ENCODE data around the gene MRTFB. TPM values are rescaled to one million over a fixed set of nuclear protein-coding genes. Genes with fewer than 3 reads are reported as not detected.

Gene MRTFB
- total RNA-seq, 4 donors from 2014 or later = 43.6 to 197 (median 65.5) TPM

- DNase-seq (ENCODE audit: low spot score in 2 of 2) = no peak
- Histone ChIP-seq H3K4me3 (no peak overlapping the region), H3K9me3 (peaks cover 4% of the 10 kb centered on the region), H3K27me3 (no peaks in the 10 kb centered on the region), H3K4me1 (peaks cover 10% of the 10 kb centered on the region), H3K27ac (no peak overlapping the region), H3K36me3 (no peaks in the 10 kb centered on the region)
- TF ChIP-seq EP300 (IDR thresholded peaks at IDR 0.05) = no peak
- no peak for TF ChIP-seq POLR2AphosphoS5 (IDR thresholded peaks at IDR 0.05)
- TF ChIP-seq POLR2A (IDR thresholded peaks at IDR 0.05) = no peak
- TF ChIP-seq CTCF (IDR thresholded peaks at IDR 0.05) = no peak
- 70% methylated on average over 5 of the region's 5 CpGs for WGBS
These were observed 213.3 kb downstream of the MRTFB start for GRCh38 chr16:14284371-14284770.

- no peak for DNase-seq (ENCODE audit: low spot score in 2 of 2)
- Histone ChIP-seq H3K27me3 (no peaks in the 10 kb centered on the region), H3K27ac (peak overlapping the region; percentile 85), H3K9me3 (peaks cover 4% of the 10 kb centered on the region), H3K36me3 (no peaks in the 10 kb centered on the region), H3K4me3 (peak overlapping the region; percentile 99), H3K4me1 (peaks cover 10% of the 10 kb centered on the region)
- TF ChIP-seq CTCF (IDR thresholded peaks at IDR 0.05) = peak; percentile 14 to 24
- TF ChIP-seq POLR2A (IDR thresholded peaks at IDR 0.05) = no peak
- under 1% methylated on average over 23 of the region's 23 CpGs for WGBS
These were observed 213.9 kb downstream of the MRTFB start for GRCh38 chr16:14284930-14285512.

GRCh38 chr16:14285513-14286367, 214.6 kb downstream of the MRTFB start:
- H3K9me3 ChIP-seq = peaks cover 4% of the 10 kb centered on the region
- peak in 2 of 3 donors; percentile 92 to 95 for TF ChIP-seq POLR2AphosphoS5 (IDR thresholded peaks at IDR 0.05)
- no peak for TF ChIP-seq POLR2A (IDR thresholded peaks at IDR 0.05)
- peak in 1 of 2 donors; percentile 7 for TF ChIP-seq CTCF (IDR thresholded peaks at IDR 0.05)
- no peak for TF ChIP-seq EP300 (IDR thresholded peaks at IDR 0.05)
- H3K4me3 ChIP-seq = peak overlapping the region; percentile 99
- no peaks in the 10 kb centered on the region for H3K36me3 ChIP-seq
- H3K27ac ChIP-seq = peak overlapping the region; percentile 85
- under 1% methylated on average over 28 of the region's 72 CpGs for WGBS
- no peaks in the 10 kb centered on the region for H3K27me3 ChIP-seq
- H3K4me1 ChIP-seq = peaks cover 10% of the 10 kb centered on the region
- peak; percentile 94 to 95 for DNase-seq (ENCODE audit: low spot score in 2 of 2)

- no peaks in the 10 kb centered on the region for H3K27me3 ChIP-seq
- peaks cover 4% of the 10 kb centered on the region for H3K9me3 ChIP-seq
- 37% methylated on average over 27 of the region's 31 CpGs for whole genome bisulfite sequencing
- H3K4me1 ChIP-seq = peaks cover 13% of the 10 kb centered on the region
- peak in 1 of 2 donors; percentile 58 for DNase-seq (ENCODE audit: low spot score in 2 of 2)
- no peak overlapping the region for H3K27ac ChIP-seq
- H3K4me3 ChIP-seq = peak overlapping the region; percentile 99
- no peaks in the 10 kb centered on the region for H3K36me3 ChIP-seq
- peak in 1 of 3 donors; percentile 32 for TF ChIP-seq POLR2AphosphoS5 (IDR thresholded peaks at IDR 0.05)
- no peak for TF ChIP-seq CTCF (IDR thresholded peaks at IDR 0.05)
- no peak for TF ChIP-seq POLR2A (IDR thresholded peaks at IDR 0.05)
These were observed 215.5 kb downstream of the MRTFB start for GRCh38 chr16:14286368-14287230.

Data from suprapubic skin (tissue), 4 donors.